Lung microvascular endothelial cell (primary cell): ENCODE data around the gene MICALL2. TPM values are rescaled to one million over a fixed set of nuclear protein-coding genes. Genes with fewer than 3 reads are reported as not detected.
"Not testable (repeated sequence)": the region's sequence is repeated elsewhere in the genome, so short reads cannot be mapped to it uniquely, and the experiment has no call there.

Experiments
- DNase-seq, 2 donors: peaks; one replicate each; pipeline versions ENCODE4 v3.0.0 to v3.0.0-alpha.2; 2010; ENCODE audit warnings: low read depth in 2 of 2
- total RNA-seq: library from RNA; depleted of rRNA; stranded (reverse); fragments of >200 nt; gene quantifications from 2 replicates; pipeline ENCODE4 v1.2.1, GENCODE V29; 2014

Gene MICALL2
- total RNA-seq, 1 donor from 2014 or later: 8.9 TPM

- no peak for DNase-seq
These were observed 9.8 kb downstream of the MICALL2 start for GRCh38 chr7:1449501-1449900.

GRCh38 chr7:1448958-1449357 lies 10.3 kb downstream of the MICALL2 start:
- no peak for DNase-seq

- no peak for DNase-seq
These were observed 11.6 kb downstream of the MICALL2 start for GRCh38 chr7:1447551-1448244.

GRCh38 chr7:1447112-1447511 lies 12.2 kb downstream of the MICALL2 start:
- no peak for DNase-seq

- no peak for DNase-seq
These were observed 12.6 kb downstream of the MICALL2 start for GRCh38 chr7:1446620-1447032.

- not testable (repeated sequence) for DNase-seq
These were observed 13.2 kb downstream of the MICALL2 start for GRCh38 chr7:1446026-1446425.

GRCh38 chr7:1445341-1445740 lies 13.9 kb downstream of the MICALL2 start:
- DNase-seq: no peak

- no peak for DNase-seq
These were observed 14.3 kb downstream of the MICALL2 start for GRCh38 chr7:1444925-1445322.

- DNase-seq: no peak
These were observed 14.9 kb downstream of the MICALL2 start for GRCh38 chr7:1444214-1444924.

- not testable (repeated sequence) for DNase-seq
These were observed 15.6 kb downstream of the MICALL2 start for GRCh38 chr7:1443587-1444200.

GRCh38 chr7:1442355-1443124 lies 16.7 kb downstream of the MICALL2 start:
- DNase-seq: no peak

GRCh38 chr7:1441615-1442354 lies 17.5 kb downstream of the MICALL2 start:
- DNase-seq: no peak

GRCh38 chr7:1440620-1441019 lies 18.6 kb downstream of the MICALL2 start:
- DNase-seq: no peak

GRCh38 chr7:1439373-1440363 lies 19.6 kb downstream of the MICALL2 start:
- DNase-seq: no peak

GRCh38 chr7:1438821-1439220 lies 20.4 kb downstream of the MICALL2 start:
- no peak for DNase-seq

GRCh38 chr7:1438208-1438607 lies 21.1 kb downstream of the MICALL2 start:
- no peak for DNase-seq

GRCh38 chr7:1437155-1437880 lies 22.0 kb downstream of the MICALL2 start:
- no peak for DNase-seq

GRCh38 chr7:1436608-1437007 lies 22.7 kb downstream of the MICALL2 start:
- DNase-seq: no peak
